GM19035 (cell line): ENCODE results near the gene BLID.

Experiments
- ATAC-seq: cut with Tn5 transposase; IDR thresholded peaks from one replicate; pipeline ENCODE4 v1.9.1; 2021; ENCODE audit not compliant: unreplicated experiment

The BLID gene

GRCh38 chr11:122115524-122116379 lies at the start of gene BLID:
TSS of gene BLID (minus strand) at chr11:122116215. CDS start at chr11:122115922, 293 bp downstream.
- ATAC-seq = no peak

GRCh38 chr11:122163053-122163819 lies 47.2 kb upstream of the BLID start:
- no peak for ATAC-seq

GRCh38 chr11:122162095-122162494 lies 46.1 kb upstream of the BLID start:
- no peak for ATAC-seq

GRCh38 chr11:122160841-122161590 lies 45.0 kb upstream of the BLID start:
- no peak for ATAC-seq

- no peak for ATAC-seq
These were observed 43.8 kb upstream of the BLID start for GRCh38 chr11:122159861-122160260.

GRCh38 chr11:122159173-122159721 lies 43.2 kb upstream of the BLID start:
- no peak for ATAC-seq

- no peak for ATAC-seq
These were observed 42.2 kb upstream of the BLID start for GRCh38 chr11:122158171-122158570.

GRCh38 chr11:122157653-122158161 lies 41.7 kb upstream of the BLID start:
- no peak for ATAC-seq

GRCh38 chr11:122156940-122157382 lies 40.9 kb upstream of the BLID start:
- no peak for ATAC-seq

- no peak for ATAC-seq
These were observed 39.9 kb upstream of the BLID start for GRCh38 chr11:122155765-122156527.

- ATAC-seq = no peak
These were observed 39.0 kb upstream of the BLID start for GRCh38 chr11:122154994-122155393.

- ATAC-seq = no peak
These were observed 38.2 kb upstream of the BLID start for GRCh38 chr11:122154227-122154626.

- ATAC-seq = no peak
These were observed 37.7 kb upstream of the BLID start for GRCh38 chr11:122153746-122154145.

- no peak for ATAC-seq
These were observed 34.5 kb upstream of the BLID start for GRCh38 chr11:122150216-122151124.

GRCh38 chr11:122149202-122149601 lies 33.2 kb upstream of the BLID start:
- ATAC-seq = no peak

GRCh38 chr11:122146475-122146874 lies 30.5 kb upstream of the BLID start:
- ATAC-seq = no peak

GRCh38 chr11:122145715-122146274 lies 29.8 kb upstream of the BLID start:
- ATAC-seq = no peak

- no peak for ATAC-seq
These were observed 28.7 kb upstream of the BLID start for GRCh38 chr11:122144752-122145151.

GRCh38 chr11:122141725-122142124 lies 25.7 kb upstream of the BLID start:
- no peak for ATAC-seq
